A673 (cell line): ENCODE results near the gene CYLD.

Source experiments
- EZH2 ChIP-seq: fragments of 200-600 bp; sonication (generic); IDR thresholded peaks from 2 replicates; pipeline ENCODE4 v1.6.1; 2017; ENCODE audit warnings: borderline replicate concordance, low read depth, mild to moderate bottlenecking, mixed read lengths, antibody characterized with exemption, low read length; ENCODE audit not compliant: poor library complexity, severe bottlenecking
- TF ChIP-seq, protein P1 (sequence below): fragments of 300-800, 200-600 bp; sonication (generic); conservative IDR thresholded peaks from 2 replicates; pipeline ENCODE4 v1.5.1; 2017; ENCODE audit warnings: low read depth, mild to moderate bottlenecking, antibody characterized with exemption, low read length, moderate library complexity, mixed read lengths

DNA sequence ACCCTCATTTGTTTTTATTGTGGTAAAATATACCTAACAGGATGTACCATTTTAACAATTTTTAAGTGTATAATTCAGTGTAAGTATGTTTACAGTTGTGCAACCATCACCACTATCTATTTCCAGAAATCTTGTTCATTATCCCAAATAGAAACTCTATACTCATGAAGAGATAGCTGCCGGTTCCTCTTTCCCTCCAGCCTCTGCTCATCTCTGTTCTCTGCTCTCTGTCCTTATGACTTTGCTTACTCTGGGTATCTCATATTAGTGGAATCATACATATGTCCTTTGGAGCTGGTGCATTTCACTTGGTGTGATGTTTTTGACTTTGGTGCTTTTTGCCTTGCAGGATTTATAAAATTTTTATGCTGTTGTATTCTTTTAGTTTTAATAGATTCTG, 19.4 kb downstream of the CYLD start:
- TF ChIP-seq, protein P1, sequence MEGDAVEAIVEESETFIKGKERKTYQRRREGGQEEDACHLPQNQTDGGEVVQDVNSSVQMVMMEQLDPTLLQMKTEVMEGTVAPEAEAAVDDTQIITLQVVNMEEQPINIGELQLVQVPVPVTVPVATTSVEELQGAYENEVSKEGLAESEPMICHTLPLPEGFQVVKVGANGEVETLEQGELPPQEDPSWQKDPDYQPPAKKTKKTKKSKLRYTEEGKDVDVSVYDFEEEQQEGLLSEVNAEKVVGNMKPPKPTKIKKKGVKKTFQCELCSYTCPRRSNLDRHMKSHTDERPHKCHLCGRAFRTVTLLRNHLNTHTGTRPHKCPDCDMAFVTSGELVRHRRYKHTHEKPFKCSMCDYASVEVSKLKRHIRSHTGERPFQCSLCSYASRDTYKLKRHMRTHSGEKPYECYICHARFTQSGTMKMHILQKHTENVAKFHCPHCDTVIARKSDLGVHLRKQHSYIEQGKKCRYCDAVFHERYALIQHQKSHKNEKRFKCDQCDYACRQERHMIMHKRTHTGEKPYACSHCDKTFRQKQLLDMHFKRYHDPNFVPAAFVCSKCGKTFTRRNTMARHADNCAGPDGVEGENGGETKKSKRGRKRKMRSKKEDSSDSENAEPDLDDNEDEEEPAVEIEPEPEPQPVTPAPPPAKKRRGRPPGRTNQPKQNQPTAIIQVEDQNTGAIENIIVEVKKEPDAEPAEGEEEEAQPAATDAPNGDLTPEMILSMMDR = no peak
- TF ChIP-seq EZH2 = no peak
